Measurements from ENCODE around the gene REC8. TPM values are rescaled to one million over a fixed set of nuclear protein-coding genes. Genes with fewer than 3 reads are reported as not detected.

REC8 gene
- total and polyA plus RNA-seq, 2 of the 13 experiments (the other 11 are each of a cell fraction or from before 2014, with no cell fraction given), result 3.4 to 14.7 TPM

GRCh38 chr14:24195186-24196070 is 23.5 kb downstream of the REC8 start, which contains the start of gene TM9SF1 (continued):
- TF ChIP-seq, protein P1, sequence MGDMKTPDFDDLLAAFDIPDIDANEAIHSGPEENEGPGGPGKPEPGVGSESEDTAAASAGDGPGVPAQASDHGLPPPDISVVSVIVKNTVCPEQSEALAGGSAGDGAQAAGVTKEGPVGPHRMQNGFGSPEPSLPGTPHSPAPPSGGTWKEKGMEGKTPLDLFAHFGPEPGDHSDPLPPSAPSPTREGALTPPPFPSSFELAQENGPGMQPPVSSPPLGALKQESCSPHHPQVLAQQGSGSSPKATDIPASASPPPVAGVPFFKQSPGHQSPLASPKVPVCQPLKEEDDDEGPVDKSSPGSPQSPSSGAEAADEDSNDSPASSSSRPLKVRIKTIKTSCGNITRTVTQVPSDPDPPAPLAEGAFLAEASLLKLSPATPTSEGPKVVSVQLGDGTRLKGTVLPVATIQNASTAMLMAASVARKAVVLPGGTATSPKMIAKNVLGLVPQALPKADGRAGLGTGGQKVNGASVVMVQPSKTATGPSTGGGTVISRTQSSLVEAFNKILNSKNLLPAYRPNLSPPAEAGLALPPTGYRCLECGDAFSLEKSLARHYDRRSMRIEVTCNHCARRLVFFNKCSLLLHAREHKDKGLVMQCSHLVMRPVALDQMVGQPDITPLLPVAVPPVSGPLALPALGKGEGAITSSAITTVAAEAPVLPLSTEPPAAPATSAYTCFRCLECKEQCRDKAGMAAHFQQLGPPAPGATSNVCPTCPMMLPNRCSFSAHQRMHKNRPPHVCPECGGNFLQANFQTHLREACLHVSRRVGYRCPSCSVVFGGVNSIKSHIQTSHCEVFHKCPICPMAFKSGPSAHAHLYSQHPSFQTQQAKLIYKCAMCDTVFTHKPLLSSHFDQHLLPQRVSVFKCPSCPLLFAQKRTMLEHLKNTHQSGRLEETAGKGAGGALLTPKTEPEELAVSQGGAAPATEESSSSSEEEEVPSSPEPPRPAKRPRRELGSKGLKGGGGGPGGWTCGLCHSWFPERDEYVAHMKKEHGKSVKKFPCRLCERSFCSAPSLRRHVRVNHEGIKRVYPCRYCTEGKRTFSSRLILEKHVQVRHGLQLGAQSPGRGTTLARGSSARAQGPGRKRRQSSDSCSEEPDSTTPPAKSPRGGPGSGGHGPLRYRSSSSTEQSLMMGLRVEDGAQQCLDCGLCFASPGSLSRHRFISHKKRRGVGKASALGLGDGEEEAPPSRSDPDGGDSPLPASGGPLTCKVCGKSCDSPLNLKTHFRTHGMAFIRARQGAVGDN (CRISPR knock-in tag; IDR thresholded peaks at IDR 0.05), result peak; percentile 99
- TF ChIP-seq TP53 (CRISPR knock-in tag; conservative IDR thresholded peaks at IDR 0.05) (peak; percentile 43), SRSF1 (optimal IDR thresholded peaks at IDR 0.05; ENCODE audit: low read depth, low read length) (peak; percentile 97), GATAD2A (CRISPR knock-in tag; IDR thresholded peaks at IDR 0.05) (peak; percentile 93), ZNF232 (CRISPR knock-in tag; IDR thresholded peaks at IDR 0.05; ENCODE audit: borderline replicate concordance) (peak; percentile 96), ZNF205 (CRISPR knock-in tag; IDR thresholded peaks at IDR 0.05) (peak; percentile 93), RBAK (CRISPR knock-in tag; IDR thresholded peaks at IDR 0.05) (peak; percentile 62), CHCHD3 (CRISPR knock-in tag; IDR thresholded peaks at IDR 0.05) (peak; percentile 44), RELA (CRISPR knock-in tag; IDR thresholded peaks at IDR 0.05) (peak; percentile 92; the same call in 1 of the 2 replicates), ZNF660 (CRISPR knock-in tag; IDR thresholded peaks at IDR 0.05; ENCODE audit: borderline replicate concordance, low read depth) (no peak; the same call in none of the 2 replicates), CAMTA2 (CRISPR knock-in tag; IDR thresholded peaks at IDR 0.05; ENCODE audit: borderline replicate concordance) (peak; percentile 97)
- TF ChIP-seq, protein P2, sequence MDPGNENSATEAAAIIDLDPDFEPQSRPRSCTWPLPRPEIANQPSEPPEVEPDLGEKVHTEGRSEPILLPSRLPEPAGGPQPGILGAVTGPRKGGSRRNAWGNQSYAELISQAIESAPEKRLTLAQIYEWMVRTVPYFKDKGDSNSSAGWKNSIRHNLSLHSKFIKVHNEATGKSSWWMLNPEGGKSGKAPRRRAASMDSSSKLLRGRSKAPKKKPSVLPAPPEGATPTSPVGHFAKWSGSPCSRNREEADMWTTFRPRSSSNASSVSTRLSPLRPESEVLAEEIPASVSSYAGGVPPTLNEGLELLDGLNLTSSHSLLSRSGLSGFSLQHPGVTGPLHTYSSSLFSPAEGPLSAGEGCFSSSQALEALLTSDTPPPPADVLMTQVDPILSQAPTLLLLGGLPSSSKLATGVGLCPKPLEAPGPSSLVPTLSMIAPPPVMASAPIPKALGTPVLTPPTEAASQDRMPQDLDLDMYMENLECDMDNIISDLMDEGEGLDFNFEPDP (CRISPR knock-in tag; conservative IDR thresholded peaks at IDR 0.05), result no peak; the same call in 1 of the 2 replicates
- TF ChIP-seq, protein P3, sequence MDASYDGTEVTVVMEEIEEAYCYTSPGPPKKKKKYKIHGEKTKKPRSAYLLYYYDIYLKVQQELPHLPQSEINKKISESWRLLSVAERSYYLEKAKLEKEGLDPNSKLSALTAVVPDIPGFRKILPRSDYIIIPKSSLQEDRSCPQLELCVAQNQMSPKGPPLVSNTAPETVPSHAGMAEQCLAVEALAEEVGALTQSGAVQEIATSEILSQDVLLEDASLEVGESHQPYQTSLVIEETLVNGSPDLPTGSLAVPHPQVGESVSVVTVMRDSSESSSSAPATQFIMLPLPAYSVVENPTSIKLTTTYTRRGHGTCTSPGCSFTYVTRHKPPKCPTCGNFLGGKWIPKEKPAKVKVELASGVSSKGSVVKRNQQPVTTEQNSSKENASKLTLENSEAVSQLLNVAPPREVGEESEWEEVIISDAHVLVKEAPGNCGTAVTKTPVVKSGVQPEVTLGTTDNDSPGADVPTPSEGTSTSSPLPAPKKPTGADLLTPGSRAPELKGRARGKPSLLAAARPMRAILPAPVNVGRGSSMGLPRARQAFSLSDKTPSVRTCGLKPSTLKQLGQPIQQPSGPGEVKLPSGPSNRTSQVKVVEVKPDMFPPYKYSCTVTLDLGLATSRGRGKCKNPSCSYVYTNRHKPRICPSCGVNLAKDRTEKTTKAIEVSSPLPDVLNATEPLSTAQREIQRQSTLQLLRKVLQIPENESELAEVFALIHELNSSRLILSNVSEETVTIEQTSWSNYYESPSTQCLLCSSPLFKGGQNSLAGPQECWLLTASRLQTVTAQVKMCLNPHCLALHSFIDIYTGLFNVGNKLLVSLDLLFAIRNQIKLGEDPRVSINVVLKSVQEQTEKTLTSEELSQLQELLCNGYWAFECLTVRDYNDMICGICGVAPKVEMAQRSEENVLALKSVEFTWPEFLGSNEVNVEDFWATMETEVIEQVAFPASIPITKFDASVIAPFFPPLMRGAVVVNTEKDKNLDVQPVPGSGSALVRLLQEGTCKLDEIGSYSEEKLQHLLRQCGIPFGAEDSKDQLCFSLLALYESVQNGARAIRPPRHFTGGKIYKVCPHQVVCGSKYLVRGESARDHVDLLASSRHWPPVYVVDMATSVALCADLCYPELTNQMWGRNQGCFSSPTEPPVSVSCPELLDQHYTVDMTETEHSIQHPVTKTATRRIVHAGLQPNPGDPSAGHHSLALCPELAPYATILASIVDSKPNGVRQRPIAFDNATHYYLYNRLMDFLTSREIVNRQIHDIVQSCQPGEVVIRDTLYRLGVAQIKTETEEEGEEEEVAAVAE (CRISPR knock-in tag; IDR thresholded peaks at IDR 0.05; ENCODE audit: borderline replicate concordance), result peak; percentile 97
- TF ChIP-seq, protein P4, sequence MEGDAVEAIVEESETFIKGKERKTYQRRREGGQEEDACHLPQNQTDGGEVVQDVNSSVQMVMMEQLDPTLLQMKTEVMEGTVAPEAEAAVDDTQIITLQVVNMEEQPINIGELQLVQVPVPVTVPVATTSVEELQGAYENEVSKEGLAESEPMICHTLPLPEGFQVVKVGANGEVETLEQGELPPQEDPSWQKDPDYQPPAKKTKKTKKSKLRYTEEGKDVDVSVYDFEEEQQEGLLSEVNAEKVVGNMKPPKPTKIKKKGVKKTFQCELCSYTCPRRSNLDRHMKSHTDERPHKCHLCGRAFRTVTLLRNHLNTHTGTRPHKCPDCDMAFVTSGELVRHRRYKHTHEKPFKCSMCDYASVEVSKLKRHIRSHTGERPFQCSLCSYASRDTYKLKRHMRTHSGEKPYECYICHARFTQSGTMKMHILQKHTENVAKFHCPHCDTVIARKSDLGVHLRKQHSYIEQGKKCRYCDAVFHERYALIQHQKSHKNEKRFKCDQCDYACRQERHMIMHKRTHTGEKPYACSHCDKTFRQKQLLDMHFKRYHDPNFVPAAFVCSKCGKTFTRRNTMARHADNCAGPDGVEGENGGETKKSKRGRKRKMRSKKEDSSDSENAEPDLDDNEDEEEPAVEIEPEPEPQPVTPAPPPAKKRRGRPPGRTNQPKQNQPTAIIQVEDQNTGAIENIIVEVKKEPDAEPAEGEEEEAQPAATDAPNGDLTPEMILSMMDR (CRISPR knock-in tag; IDR thresholded peaks at IDR 0.05), result peak; percentile 54
- TF ChIP-seq, protein P5, sequence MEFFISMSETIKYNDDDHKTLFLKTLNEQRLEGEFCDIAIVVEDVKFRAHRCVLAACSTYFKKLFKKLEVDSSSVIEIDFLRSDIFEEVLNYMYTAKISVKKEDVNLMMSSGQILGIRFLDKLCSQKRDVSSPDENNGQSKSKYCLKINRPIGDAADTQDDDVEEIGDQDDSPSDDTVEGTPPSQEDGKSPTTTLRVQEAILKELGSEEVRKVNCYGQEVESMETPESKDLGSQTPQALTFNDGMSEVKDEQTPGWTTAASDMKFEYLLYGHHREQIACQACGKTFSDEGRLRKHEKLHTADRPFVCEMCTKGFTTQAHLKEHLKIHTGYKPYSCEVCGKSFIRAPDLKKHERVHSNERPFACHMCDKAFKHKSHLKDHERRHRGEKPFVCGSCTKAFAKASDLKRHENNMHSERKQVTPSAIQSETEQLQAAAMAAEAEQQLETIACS (CRISPR knock-in tag; IDR thresholded peaks at IDR 0.05), result peak; percentile 47

Data from HepG2 (cell line).